ENCODE results near the gene OTOP2.
A peak's percentile ranks its signal among the peaks of the same experiment; 100 is the strongest.

DNA sequence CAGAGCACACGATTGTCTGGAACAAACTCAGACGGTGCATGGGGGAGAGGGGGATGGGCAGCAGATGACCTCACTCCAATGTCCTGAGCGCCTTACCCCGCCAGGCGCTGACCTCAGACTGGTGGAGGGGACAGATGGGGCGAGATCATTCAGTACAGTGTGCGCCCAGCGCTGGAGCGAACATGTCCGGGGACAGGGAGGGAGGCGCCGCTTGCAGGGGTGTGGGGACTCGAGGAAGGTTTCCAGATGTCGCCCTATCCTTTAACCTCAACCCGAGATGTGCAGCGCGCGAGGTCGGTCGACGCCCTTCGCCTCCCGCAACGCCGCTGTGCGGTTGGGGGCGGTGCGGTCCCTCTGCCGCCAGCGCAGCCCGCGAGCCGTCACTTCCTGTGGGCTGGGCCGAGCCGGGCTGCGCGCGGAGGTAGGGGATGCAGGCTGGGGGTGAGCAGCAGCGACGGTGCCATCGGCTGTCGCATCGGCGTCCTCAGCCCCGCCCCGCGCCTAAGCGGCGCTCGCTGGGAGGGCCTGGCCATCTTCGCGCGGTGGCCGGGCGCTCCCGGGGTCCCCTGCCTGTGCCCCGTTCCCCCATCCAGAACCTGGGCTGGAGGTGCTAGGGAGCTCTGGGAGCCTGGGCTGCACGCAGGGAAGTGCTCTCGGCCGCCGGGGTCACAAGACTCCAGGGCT, 58.0 kb downstream of the OTOP2 start:
- TF ChIP-seq, protein P1, sequence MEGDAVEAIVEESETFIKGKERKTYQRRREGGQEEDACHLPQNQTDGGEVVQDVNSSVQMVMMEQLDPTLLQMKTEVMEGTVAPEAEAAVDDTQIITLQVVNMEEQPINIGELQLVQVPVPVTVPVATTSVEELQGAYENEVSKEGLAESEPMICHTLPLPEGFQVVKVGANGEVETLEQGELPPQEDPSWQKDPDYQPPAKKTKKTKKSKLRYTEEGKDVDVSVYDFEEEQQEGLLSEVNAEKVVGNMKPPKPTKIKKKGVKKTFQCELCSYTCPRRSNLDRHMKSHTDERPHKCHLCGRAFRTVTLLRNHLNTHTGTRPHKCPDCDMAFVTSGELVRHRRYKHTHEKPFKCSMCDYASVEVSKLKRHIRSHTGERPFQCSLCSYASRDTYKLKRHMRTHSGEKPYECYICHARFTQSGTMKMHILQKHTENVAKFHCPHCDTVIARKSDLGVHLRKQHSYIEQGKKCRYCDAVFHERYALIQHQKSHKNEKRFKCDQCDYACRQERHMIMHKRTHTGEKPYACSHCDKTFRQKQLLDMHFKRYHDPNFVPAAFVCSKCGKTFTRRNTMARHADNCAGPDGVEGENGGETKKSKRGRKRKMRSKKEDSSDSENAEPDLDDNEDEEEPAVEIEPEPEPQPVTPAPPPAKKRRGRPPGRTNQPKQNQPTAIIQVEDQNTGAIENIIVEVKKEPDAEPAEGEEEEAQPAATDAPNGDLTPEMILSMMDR (IDR thresholded peaks at IDR 0.05) = peak in 3 of 6 experiments; percentile 4 to 26 (median 6)
- TF ChIP-seq POLR2A (IDR thresholded peaks at IDR 0.05) = peak in 2 of 4 donors; percentile 35 to 74
